Right lobe of liver (tissue), 4 donors: ENCODE measurements around the gene APC2.

Source experiments
- CTCF ChIP-seq, 4 donors: fragments of 200-600 bp in 3 of 4; fragments of 450-650 bp in 1 of 4; IDR thresholded peaks; one replicate each; pipeline versions ENCODE4 v1.5.1 to v1.8.0; 2016 to 2022; ENCODE audit warnings: antibody characterized with exemption in 4 of 4, mild to moderate bottlenecking in 2 of 4
- POLR2A ChIP-seq: fragments of 450-650 bp; IDR thresholded peaks from one replicate; pipeline ENCODE4 v1.6.1; 2017; ENCODE audit warnings: antibody characterized with exemption, mild to moderate bottlenecking
- donor health status: DM: no; HTN: no; CAD: no.
- donor health status: DM: no; HTN: no; CAD: no.
- donor health status: DM: no; HTN: yes; CAD: no.

DNA sequence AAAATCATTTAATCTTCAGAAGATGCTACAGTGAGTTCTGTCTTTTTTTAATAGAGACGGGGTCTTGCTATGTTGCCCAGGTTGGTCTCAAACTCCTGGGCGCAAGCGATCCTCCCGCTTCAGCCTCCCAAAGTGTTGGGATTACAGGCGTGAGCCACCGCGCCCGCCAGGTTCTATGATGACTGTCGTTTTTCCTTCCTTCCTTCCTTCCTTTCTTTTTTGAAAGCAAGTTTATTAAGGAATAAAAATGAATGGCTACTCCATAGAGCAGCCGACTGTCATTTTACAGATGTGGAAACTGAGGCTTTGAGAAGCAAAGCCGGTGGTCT is 48.1 kb upstream of the APC2 start:
- no peak for TF ChIP-seq POLR2A
- no peak for TF ChIP-seq CTCF (IDR thresholded peaks at IDR 0.05)
